NCI-H2029 (cell line): ENCODE results near the gene PEX10.

Experiments
- DNase-seq: peaks from one replicate; lab custom pipeline; 2025; lab: John Stamatoyannopoulos, UW

PEX10 gene

GRCh38 chr1:2422523-2422922, 10.2 kb upstream of the PEX10 start:
- DNase-seq: no peak

DNA sequence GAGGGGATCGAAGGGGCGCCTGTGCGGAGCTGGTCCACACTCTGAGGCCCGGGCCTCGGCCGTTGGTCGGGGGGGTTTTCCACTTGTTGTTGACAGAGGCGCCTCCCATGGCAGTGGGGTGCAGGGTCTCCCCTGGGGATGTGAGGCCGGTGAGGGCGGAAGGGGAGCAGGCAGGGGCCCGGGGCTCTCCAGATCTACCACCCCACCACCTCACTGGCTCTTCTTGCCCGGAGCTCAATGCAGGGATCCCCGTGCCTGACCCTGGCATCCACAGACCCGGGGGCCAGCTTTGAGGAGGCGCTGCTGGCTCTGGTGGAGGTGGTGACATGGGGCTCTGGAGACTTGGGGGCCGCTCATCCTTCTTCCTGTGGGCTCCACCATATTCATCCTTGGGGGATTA, 7.1 kb upstream of the PEX10 start:
- DNase-seq: no peak

DNA sequence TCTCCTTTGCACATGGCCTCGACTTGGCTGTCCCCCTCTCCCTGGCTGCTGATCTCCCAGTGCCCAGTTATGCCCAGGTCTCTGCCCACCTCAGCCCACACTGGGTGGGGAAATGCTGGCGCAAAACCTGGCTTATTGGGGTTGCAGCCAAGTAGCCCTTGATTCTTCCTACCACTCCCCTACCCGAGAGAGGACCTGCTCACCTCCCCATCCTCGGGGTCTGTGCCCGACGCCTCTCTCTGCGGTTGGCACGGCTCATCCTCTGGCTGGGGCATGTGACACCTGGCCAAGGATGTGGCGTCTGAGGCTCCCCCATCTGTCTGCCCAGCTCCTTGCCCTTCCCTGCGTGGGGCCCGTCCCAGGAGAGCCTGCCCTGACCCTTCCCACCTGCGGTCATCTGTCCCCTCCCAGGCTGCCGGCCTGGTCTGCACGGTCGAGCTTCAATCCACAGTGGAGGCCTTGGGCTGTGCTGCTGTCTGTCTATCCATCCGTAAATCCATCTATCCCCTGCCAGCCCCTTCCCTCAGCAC, 6.5 kb upstream of the PEX10 start:
- no peak for DNase-seq

DNA sequence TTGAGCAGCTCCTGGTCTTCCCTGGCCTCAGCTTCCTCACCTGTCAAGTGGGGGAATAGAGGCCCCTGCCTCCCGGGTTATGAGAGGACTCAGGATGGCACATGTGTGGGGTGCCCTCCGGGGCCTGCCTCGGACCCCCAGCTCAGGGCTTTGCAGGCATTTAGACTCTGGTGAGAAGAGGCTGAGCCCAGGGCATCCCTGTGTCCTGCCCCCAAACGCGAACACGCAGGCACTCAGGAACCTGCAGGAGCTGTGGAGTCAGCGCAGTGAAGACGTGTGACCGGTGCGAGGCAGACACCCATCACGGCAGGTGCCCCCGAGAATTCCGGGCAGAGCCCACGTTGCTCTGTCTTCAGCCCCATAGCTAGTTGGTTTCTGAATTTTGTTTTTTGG, 5.5 kb upstream of the PEX10 start:
- no peak for DNase-seq

- no peak for DNase-seq
Measured at GRCh38 chr1:2417083-2417832, 4.9 kb upstream of the PEX10 start.

DNA sequence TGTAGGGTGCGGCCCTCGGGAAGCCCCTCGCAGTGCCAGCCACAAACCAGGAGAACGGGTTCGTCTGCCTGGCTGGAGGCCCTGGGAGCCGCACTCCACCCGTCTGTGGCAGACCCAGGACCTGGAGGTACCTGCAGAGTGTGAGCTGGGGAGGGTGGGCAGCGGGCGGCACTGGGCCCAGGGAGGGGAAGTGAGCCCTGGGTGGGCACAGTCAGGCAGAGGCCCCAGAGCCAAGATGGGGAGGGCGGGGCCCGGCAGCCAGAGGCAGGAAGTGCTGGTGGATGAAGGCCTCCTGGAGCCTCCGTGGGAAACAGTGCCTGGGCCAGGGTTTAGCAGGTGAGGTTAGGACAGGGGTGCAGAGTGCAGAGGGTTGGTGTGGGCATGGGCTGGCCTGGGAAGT, 4.0 kb upstream of the PEX10 start:
- no peak for DNase-seq

DNA sequence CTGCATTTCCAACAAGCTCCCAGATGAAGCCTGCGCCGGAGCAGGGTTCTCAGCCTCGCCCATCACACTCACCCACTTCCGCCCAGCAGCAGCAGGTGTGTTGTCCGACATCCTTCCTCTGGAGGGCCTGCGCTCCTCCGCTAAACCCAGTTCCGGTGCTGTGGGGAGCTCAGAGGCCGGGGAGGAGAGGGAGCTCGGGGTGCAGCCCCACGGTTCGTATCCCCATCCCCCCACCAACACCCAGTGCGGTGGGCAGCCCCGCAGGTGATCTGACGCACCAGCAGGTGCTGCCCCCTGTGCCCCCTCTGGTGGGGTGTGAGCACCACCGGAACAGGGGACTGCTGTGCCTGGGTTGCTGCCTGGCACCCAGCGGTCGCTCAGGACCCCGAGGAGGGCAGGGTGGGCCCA, 3.4 kb upstream of the PEX10 start:
- peak; percentile 39 for DNase-seq

GRCh38 chr1:2415337-2415736, 3.0 kb upstream of the PEX10 start:
- DNase-seq: no peak

- DNase-seq: peak; percentile 7
Measured at GRCh38 chr1:2414297-2414958, 2.1 kb upstream of the PEX10 start.

- DNase-seq: no peak
Measured at GRCh38 chr1:2413495-2414296, 1.3 kb upstream of the PEX10 start.

DNA sequence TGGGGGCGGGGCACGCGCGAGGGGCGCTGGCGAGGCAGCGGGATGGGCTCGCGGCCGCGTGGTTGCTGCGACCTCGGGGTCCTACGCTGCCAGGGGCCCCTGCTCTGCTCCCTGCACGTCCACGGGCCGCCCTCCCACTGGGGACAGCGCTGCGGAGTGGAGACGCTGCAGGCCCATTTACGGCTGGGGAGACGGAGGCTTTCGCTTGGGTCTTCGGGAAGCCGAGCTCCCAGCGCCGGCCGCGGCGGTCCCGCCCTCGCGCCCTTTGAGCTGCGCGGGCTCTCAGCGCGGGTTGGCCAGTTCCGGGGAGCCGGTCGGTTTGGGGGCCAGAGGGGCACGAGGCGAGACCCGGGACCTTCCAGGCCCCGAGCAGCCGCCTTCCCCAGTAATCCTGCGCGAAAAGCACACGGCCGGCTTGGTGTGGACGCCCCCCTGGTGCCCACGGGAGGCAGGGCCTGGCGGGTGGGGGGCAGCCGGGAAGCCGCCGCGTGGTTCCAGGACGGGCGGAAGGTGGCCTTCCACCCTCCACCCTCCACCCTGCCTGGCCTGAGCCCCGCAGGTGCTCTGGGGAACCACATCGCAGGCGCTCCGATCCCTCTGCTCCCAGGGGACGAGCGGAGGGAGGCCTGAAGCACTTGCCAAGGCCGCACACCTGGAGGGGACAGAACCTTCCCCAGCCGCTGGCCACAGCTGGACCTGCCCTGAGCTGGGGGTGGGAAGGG, 570 bp upstream of the PEX10 start:
- peak; percentile 60 for DNase-seq

DNA sequence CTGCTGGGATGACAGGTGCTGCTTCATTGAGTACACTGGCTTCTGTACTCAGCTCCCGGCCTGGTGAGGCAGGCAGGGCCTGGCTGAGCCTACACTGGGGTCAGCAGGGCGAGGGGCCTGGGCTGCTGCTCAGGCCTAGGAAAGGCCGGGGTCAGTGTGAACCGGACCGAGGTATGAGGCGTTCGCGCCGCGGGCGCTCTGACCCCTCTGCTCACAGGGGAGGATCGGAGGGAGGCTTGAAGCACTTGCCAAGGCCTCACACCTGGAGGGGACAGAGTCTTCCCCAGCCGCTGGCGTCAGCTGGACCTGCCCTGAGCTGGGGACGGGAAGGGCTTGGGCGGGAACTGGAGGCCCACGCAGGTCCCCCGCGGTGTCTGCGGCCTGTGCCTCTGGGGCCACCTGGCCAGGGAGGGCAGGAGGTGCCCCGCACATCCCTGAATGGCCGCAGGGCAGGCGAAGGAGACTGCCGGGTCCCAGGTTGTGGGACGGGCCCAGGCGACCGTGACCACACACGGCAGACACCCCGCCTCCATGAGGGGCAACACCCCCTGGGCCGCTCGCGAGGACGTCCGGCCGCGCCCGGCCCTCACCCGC, 466 bp downstream of the PEX10 start:
- no peak for DNase-seq

DNA sequence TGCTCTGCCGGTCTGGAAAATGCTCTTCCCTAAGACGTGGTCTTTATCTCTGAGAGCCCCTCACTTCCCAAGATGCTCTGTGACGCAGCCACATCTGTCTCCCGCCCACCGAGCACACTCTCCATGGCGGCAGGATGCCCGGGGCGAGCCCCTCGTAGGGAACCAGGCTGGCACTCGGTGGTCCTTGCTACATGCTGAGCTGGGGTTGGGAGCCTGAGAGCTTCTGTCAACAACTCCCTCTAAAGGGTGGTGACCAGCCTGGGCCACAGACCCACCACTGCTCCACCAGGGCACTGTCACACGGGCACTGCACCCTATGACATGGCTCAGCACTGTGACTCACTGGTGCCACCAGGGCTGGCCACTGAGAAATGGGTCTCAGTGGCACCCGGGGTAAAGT, 2.6 kb downstream of the PEX10 start:
- DNase-seq: no peak

DNA sequence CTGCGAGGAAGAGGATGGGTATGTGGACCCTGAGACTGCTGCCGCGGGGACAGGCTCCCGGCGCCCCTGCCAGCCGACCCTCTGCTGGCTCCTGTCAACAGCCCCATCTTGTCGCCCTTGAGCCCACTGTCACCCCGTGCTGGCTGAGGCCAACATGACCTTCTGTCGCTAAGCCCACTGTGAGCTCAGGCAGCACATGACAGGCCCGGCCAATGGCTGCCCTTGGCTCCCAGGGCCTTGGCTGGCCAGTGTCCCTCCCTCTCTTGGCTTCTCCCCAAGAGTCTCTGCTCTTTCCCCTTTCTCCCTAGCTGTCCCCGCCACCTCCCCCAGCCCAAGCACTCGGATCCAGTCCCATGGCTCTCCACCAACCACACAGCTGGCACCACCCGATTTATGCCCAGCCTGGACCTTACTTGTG, 3.5 kb downstream of the PEX10 start:
- no peak for DNase-seq

GRCh38 chr1:2408456-2408855, 3.9 kb downstream of the PEX10 start:
- DNase-seq: no peak

- DNase-seq: no peak
Measured at GRCh38 chr1:2407991-2408275, 4.4 kb downstream of the PEX10 start.

DNA sequence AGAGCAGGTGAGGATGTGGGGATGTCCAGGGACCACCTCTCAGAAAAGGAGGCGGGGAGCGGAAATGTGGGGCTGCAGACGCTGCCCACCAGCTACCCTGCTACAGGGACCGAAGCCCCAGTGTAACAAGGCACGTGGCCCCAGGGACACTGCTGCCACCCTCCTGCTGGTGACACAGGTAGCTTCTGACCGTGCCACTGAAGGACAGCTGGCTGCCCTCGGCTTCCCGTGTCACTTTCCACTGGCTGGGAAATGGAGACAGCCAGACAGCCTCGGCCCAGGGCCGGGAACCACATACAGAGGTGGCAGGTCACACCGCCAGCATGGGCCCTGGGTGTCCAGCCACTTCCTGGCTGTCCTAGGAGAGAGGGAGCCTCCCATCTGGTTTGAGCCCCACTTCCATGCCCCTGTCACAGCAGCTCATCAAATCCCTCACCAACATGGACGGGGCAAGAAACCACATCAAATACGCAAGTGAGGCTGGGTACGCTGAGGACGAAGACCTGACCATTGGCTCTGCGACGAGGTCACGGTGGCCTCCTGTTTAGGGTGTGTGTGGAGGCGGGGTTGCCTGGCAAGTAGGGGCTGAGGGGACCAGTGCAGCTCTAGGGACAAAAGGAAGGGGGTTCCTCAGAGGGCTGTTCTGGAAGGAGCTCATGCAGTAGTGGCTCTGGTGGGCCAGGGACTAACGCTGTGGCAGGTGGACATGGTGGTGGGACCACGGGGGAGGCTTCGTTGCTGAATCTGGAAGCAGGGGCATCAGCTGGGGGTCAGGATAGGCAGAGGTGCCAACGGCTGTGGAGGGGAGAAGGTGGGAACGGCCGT, 5.0 kb downstream of the PEX10 start:
- DNase-seq: no peak

- no peak for DNase-seq
Measured at GRCh38 chr1:2406451-2407041, 5.8 kb downstream of the PEX10 start.

DNA sequence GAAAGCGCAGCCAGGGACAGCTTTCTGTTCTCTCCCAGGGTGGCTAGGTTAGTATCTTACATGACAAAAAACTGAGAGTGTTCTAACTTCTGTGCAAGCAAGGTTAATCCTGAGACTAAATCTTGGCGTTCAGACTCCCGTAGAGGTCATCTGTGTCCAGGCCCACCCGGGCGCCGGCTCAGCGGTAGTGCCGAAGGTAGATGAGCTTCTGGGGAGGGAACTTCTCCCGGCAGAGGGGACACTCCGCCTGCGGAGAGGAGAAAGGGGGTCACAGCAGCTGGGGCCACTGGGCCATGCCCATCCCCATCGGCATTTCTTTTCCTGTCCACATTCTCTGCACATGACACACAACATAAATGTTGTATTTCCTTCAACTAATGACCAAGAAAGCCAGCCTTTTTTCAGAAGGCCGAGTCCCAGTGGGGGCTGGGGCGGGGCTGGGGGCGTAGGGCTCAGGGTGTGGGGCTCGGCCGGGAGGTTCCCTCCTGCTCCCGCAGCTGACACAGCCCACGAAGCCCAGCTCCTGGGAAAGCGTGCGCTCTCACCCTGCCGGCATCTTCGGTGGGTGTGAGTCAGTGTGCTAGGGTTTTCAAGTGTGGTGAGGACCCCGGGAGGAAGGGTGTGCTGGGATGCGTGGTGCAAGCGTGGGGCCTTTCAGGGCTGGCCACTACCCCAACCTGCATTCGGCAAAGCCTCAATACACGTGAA, 6.6 kb downstream of the PEX10 start:
- DNase-seq: no peak
